ENCODE results near the gene CPEB2.

The CPEB2 gene

DNA sequence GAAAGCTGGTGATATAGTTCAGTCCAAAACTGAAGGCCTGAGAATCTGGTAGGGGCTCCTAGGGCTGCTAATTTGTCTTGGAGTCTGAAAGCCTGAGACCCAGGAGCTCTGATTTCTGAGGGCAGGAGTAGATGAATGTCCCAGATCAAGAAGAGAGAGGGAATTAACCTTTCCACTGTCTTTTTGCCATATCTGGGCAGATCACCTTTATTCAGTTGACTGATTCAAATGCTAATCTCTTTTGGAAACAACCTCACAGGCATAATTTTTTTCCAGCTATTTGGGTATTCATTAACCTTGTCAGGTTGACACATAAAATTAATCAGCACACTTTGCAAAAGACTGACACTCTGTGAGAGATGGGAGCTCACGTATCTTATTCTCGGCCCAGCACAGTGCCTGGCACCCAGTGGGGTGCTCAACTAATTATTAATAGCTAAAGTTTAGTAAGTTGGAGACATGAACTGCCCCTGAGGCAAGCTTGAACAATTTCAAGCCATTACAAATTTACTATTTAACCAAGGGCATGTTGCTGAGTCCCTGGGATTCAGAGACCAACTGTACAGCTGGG lies 114.3 kb downstream of the CPEB2 start:
- no peak for FAIRE-seq
- DNase-seq (ENCODE audit: low spot score) = no peak

DNA sequence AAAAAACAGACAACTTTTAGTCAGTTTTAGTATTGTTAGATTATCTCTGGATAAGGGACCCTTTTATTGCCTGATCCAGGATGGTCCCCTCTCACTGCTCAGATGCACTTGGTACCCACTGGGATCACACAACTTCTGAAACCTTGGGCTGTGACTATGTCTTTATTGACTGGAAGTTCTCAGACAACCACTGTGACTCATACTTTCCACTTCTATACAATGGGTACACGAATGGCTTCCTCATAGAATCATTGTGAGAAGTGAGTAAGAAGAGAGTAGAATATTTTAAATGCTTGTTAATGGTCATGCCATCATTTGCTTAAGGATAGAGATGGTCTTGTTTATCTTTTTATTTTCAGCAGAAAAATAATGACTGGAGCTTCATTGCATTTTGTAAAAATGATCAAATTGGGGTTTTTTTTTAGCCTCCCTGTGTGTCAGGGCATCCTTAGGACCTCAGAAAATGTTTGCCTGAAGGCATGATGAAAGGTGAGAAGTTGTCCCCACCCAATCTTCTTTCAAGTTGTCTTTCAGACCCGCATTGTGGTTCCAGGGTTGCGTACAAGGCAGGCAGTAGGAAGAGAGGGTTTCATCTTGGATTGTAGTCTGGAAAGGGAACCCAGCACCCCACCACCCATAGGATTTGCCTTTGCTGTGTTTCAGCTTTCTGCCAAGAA lies 115.1 kb downstream of the CPEB2 start:
- DNase-seq (ENCODE audit: low spot score) (no peak), FAIRE-seq (no peak)

DNA sequence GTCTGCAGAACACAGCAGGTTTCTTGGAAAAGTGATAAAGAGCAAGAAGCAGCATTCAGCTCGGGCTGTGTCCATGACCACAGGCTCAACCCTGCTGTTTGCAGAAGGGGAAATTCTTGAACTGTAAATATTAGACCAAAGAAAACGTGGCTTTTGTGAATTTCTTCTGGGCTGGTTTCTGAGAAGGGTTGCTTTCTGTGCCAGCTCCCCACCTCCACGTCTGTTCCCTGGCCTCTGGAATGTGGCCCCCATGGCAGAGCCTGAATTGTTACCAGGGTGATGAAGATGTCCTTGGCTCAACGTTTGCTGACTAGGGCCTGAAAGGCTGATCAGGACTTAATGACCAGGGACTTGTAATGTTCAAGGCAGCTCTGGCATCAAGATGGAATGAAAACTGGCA lies 116.0 kb downstream of the CPEB2 start:
- FAIRE-seq = no peak
- no peak for DNase-seq (ENCODE audit: low spot score)
